HepG2 (cell line): Measurements from ENCODE around the gene INHBB. TPM values are rescaled to one million over a fixed set of nuclear protein-coding genes. Genes with fewer than 3 reads are reported as not detected.
A peak's percentile ranks its signal among the peaks of the same experiment; 100 is the strongest.

Source experiments
- ARNTL ChIP-seq: sonication (generic); formaldehyde crosslinking; IDR thresholded peaks from 2 replicates; pipeline ENCODE4 v1.4.0; 2020; ENCODE audit warnings: mild to moderate bottlenecking, missing genetic modification reagents
- ASH2L ChIP-seq: fragments of 300-600, 200-600 bp; sonication (generic); IDR thresholded peaks from 2 replicates; pipeline ENCODE4 v1.7.0; 2017; ENCODE audit warnings: low read depth, mild to moderate bottlenecking, moderate library complexity, mixed read lengths, low read length; ENCODE audit not compliant: insufficient read length
- ATAD3A ChIP-seq: sonication (generic); formaldehyde crosslinking; IDR thresholded peaks from 2 replicates; pipeline ENCODE4 v1.4.0; 2020; ENCODE audit warnings: missing genetic modification reagents
- BHLHE40 ChIP-seq: IDR thresholded peaks from 2 replicates; pipeline ENCODE4 v1.6.1; 2011; ENCODE audit warnings: low read length, improper control_type of control experiment
- FOXK1 ChIP-seq: sonication (generic); formaldehyde crosslinking; IDR thresholded peaks from 2 replicates; pipeline ENCODE4 v1.4.0; 2020; ENCODE audit warnings: low read depth, missing genetic modification reagents, borderline replicate concordance
- HDAC2 ChIP-seq: sonication (generic); formaldehyde crosslinking; IDR thresholded peaks from 2 replicates; pipeline ENCODE4 v1.4.0; 2020; ENCODE audit warnings: missing genetic modification reagents
- HDAC6 ChIP-seq: fragments of 200-600 bp; sonication (generic); IDR thresholded peaks from 2 replicates; pipeline ENCODE4 v1.7.0; 2017; ENCODE audit warnings: mild to moderate bottlenecking, antibody characterized with exemption, low read length, low read depth
- MED8 ChIP-seq: sonication (generic); formaldehyde crosslinking; IDR thresholded peaks from 2 replicates; pipeline ENCODE4 v1.8.1; 2023; ENCODE audit warnings: mild to moderate bottlenecking, missing genetic modification reagents; ENCODE audit not compliant: insufficient replicate concordance
- NFE2L2 ChIP-seq: fragments of 150-350 bp; IDR thresholded peaks from 2 replicates; pipeline ENCODE4 v1.6.1; 2014; ENCODE audit warnings: low read length
- POGZ ChIP-seq: sonication (generic); formaldehyde crosslinking; IDR thresholded peaks from 2 replicates; pipeline ENCODE4 v1.4.0; 2020; ENCODE audit warnings: mild to moderate bottlenecking, missing genetic modification reagents
- RFX1 ChIP-seq: fragments of 450-650 bp; IDR thresholded peaks from 2 replicates; pipeline ENCODE4 v1.6.1; 2017
- SMAD3 ChIP-seq: sonication (generic); formaldehyde crosslinking; IDR thresholded peaks from 2 replicates; pipeline ENCODE4 v1.4.0; 2020; ENCODE audit warnings: missing genetic modification reagents
- SMARCC2 ChIP-seq: fragments of 450-650 bp; IDR thresholded peaks from 2 replicates; pipeline ENCODE4 v1.6.1; 2017; ENCODE audit warnings: antibody characterized with exemption, mild to moderate bottlenecking
- SRSF9 ChIP-seq: fragments of 200-400 bp; formaldehyde crosslinking; IDR thresholded peaks from 2 replicates; pipeline ENCODE4 v1.6.1; 2018; ENCODE audit warnings: borderline replicate concordance, mild to moderate bottlenecking, low read depth, low read length; ENCODE audit not compliant: insufficient read depth, poor library complexity, severe bottlenecking
- YEATS2 ChIP-seq: sonication (generic); formaldehyde crosslinking; IDR thresholded peaks from 2 replicates; pipeline ENCODE4 v1.4.0; 2020; ENCODE audit warnings: missing genetic modification reagents, borderline replicate concordance
- ZNF225 ChIP-seq: sonication (generic); formaldehyde crosslinking; IDR thresholded peaks from 2 replicates; pipeline ENCODE4 v1.4.0; 2020; ENCODE audit warnings: mild to moderate bottlenecking, missing genetic modification reagents
- ZNF24 ChIP-seq: fragments of 450-650 bp; IDR thresholded peaks from 2 replicates; pipeline ENCODE4 v1.6.1; 2017; ENCODE audit warnings: antibody characterized with exemption, mild to moderate bottlenecking
- ZNF33A ChIP-seq: sonication (generic); formaldehyde crosslinking; IDR thresholded peaks from 2 replicates; pipeline ENCODE4 v1.5.1; 2020; ENCODE audit warnings: missing genetic modification reagents, mild to moderate bottlenecking, moderate library complexity, borderline replicate concordance
- ZNF343 ChIP-seq: sonication (generic); formaldehyde crosslinking; IDR thresholded peaks from 2 replicates; pipeline ENCODE4 v1.4.0; 2020; ENCODE audit warnings: mild to moderate bottlenecking, missing genetic modification reagents
- ZNF383 ChIP-seq: sonication (generic); formaldehyde crosslinking; IDR thresholded peaks from 2 replicates; pipeline ENCODE4 v1.4.0; 2020; ENCODE audit warnings: missing genetic modification reagents, mild to moderate bottlenecking, borderline replicate concordance
- ZNF510 ChIP-seq: sonication (generic); formaldehyde crosslinking; IDR thresholded peaks from 2 replicates; pipeline ENCODE4 v1.4.0; 2020; ENCODE audit warnings: low read depth, mild to moderate bottlenecking, missing genetic modification reagents
- ZNF605 ChIP-seq: sonication (generic); formaldehyde crosslinking; IDR thresholded peaks from 2 replicates; pipeline ENCODE4 v1.8.0; 2022; ENCODE audit warnings: mild to moderate bottlenecking, missing genetic modification reagents
- ZNF644 ChIP-seq: IDR thresholded peaks from 2 replicates; pipeline ENCODE4 v1.6.1; 2016; ENCODE audit warnings: low read depth
- ZNF772 ChIP-seq: sonication (generic); formaldehyde crosslinking; IDR thresholded peaks from 2 replicates; pipeline ENCODE4 v1.5.0; 2020; ENCODE audit warnings: mild to moderate bottlenecking, missing genetic modification reagents
- ZSCAN21 ChIP-seq: sonication (generic); formaldehyde crosslinking; IDR thresholded peaks from 2 replicates; pipeline ENCODE4 v1.8.0; 2022; ENCODE audit warnings: mild to moderate bottlenecking, missing genetic modification reagents, moderate library complexity, borderline replicate concordance
- ZSCAN29 ChIP-seq: sonication (generic); formaldehyde crosslinking; conservative IDR thresholded peaks from 2 replicates; pipeline ENCODE4 v1.4.0; 2020; ENCODE audit warnings: mild to moderate bottlenecking, missing genetic modification reagents
- polyA plus RNA-seq, 8 experiments: library from polyadenylated mRNA; depleted of rRNA in 3 of 8; stranded (reverse) in 7 of 8; unstranded in 1 of 8; fragments of >200 nt; fragmentation: Illumina TruSeq in 4 of 8; extraction: Trizol in 4 of 8; gene quantifications; 2 replicates each; pipeline versions ENCODE4 v1.2.1 to v1.2.3, GENCODE V29; 2011 to 2016; ENCODE audit warnings: low read depth in 4 of 8, missing spikeins in 1 of 8, mixed read lengths in 1 of 8; ENCODE audit not compliant: insufficient read depth in 1 of 8
- total RNA-seq, 5 experiments: library from RNA; depleted of rRNA; stranded (reverse); fragments of >200 nt; fragmentation: Illumina TruSeq; extraction: Trizol; gene quantifications; 2 replicates each; pipeline ENCODE4 v1.2.3, GENCODE V29; 2016; ENCODE audit warnings: low read depth in 1 of 5
- TF ChIP-seq, protein P1 (sequence below): sonication (generic); IDR thresholded peaks from 2 replicates; pipeline ENCODE4 v1.6.1; 2016; ENCODE audit warnings: low read depth, borderline replicate concordance
- TF ChIP-seq, protein P2 (sequence below): sonication (generic); formaldehyde crosslinking; IDR thresholded peaks from 2 replicates; pipeline ENCODE4 v1.4.0; 2020; ENCODE audit warnings: missing genetic modification reagents
- TF ChIP-seq, protein P3 (sequence below): sonication (generic); formaldehyde crosslinking; IDR thresholded peaks from 2 replicates; pipeline ENCODE4 v1.5.0; 2020; ENCODE audit warnings: mild to moderate bottlenecking, missing genetic modification reagents, borderline replicate concordance

Gene INHBB
- total and polyA plus RNA-seq, 2 of the 13 experiments (the other 11 are each of a cell fraction or from before 2014, with no cell fraction given), result 0.20 to 1.7 TPM

DNA sequence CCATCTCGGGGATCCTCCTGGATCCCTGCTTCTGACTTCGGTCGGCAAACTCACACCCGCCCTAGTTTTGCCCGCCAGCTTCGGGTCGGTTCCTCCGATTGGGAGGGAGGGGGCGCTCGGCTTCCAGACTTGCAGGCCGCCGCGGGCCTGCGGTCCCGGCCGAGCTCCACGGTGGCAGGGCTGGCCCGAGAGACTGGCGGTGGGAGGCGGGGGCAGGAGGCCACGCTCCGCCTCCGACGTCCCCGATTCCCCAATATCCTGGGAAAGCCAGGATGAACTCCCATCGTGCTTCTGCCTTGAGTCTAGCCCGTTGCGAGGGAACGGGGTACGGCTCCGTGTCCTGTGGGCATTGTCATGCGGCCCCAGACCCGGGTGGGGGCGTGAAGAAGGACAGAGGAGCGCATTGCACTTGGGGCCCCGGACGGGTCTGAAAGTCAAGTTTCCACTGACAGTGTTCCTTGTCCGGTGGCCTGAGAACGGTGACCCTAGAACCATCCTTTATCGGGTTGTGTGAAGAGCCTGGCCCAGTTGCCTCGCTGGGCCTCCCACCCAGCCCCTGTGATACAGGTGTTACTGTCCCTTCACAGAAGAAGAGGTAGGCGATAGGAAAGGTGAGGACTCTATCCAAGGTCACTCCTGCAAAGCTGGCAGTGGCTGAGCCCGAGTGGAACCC is 2.4 kb upstream of the INHBB start (continued):
- no peak for TF ChIP-seq SRSF9
- no peak for TF ChIP-seq ZSCAN29 (CRISPR knock-in tag)
- no peak for TF ChIP-seq HDAC6
- no peak for TF ChIP-seq ASH2L
- TF ChIP-seq, protein P1, sequence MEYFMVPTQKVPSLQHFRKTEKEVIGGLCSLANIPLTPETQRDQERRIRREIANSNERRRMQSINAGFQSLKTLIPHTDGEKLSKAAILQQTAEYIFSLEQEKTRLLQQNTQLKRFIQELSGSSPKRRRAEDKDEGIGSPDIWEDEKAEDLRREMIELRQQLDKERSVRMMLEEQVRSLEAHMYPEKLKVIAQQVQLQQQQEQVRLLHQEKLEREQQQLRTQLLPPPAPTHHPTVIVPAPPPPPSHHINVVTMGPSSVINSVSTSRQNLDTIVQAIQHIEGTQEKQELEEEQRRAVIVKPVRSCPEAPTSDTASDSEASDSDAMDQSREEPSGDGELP, result no peak
- TF ChIP-seq, protein P2, sequence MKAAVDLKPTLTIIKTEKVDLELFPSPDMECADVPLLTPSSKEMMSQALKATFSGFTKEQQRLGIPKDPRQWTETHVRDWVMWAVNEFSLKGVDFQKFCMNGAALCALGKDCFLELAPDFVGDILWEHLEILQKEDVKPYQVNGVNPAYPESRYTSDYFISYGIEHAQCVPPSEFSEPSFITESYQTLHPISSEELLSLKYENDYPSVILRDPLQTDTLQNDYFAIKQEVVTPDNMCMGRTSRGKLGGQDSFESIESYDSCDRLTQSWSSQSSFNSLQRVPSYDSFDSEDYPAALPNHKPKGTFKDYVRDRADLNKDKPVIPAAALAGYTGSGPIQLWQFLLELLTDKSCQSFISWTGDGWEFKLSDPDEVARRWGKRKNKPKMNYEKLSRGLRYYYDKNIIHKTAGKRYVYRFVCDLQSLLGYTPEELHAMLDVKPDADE (CRISPR knock-in tag), result no peak
- TF ChIP-seq ZNF33A (CRISPR knock-in tag), result no peak
- TF ChIP-seq FOXK1, result no peak
- no peak for TF ChIP-seq ATAD3A (CRISPR knock-in tag)
- TF ChIP-seq, protein P3, sequence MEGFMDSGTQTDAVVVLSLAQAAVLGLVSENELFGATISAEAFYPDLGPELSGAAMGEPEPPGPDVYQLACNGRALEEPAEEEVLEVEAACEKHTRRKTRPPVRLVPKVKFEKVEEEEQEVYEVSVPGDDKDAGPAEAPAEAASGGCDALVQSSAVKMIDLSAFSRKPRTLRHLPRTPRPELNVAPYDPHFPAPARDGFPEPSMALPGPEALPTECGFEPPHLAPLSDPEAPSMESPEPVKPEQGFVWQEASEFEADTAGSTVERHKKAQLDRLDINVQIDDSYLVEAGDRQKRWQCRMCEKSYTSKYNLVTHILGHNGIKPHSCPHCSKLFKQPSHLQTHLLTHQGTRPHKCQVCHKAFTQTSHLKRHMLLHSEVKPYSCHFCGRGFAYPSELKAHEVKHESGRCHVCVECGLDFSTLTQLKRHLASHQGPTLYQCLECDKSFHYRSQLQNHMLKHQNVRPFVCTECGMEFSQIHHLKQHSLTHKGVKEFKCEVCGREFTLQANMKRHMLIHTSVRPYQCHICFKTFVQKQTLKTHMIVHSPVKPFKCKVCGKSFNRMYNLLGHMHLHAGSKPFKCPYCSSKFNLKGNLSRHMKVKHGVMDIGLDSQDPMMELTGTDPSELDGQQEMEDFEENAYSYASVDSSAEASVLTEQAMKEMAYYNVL (CRISPR knock-in tag), result peak; percentile 70; the same call in 1 of the 2 replicates
- no peak for TF ChIP-seq NFE2L2
- TF ChIP-seq YEATS2 (CRISPR knock-in tag), result 0 out of 2 replicates have a peak, but pooled peaks have one; percentile 36
- TF ChIP-seq ARNTL, result no peak
- no peak; the same call in 1 of the 2 replicates for TF ChIP-seq ZNF605 (CRISPR knock-in tag)
- TF ChIP-seq BHLHE40, result peak; percentile 45; the same call in 1 of the 2 replicates
- TF ChIP-seq ZNF644 (CRISPR knock-in tag), result no peak
- 0 out of 2 replicates have a peak, but pooled peaks have one; percentile 10 for TF ChIP-seq ZNF225 (CRISPR knock-in tag)
- TF ChIP-seq POGZ, result 0 out of 2 replicates have a peak, but pooled peaks have one; percentile 45
- no peak for TF ChIP-seq ZNF343 (CRISPR knock-in tag)
- TF ChIP-seq SMARCC2, result no peak
- TF ChIP-seq RFX1, result no peak
- TF ChIP-seq ZNF24, result no peak
- peak; percentile 46; the same call in 1 of the 2 replicates for TF ChIP-seq HDAC2 (CRISPR knock-in tag)
- no peak for TF ChIP-seq ZNF772
- no peak for TF ChIP-seq ZNF510 (CRISPR knock-in tag)
- TF ChIP-seq SMAD3, result no peak
- no peak for TF ChIP-seq ZNF383 (CRISPR knock-in tag)
- no peak for TF ChIP-seq MED8 (CRISPR knock-in tag)
- no peak; the same call in 1 of the 2 replicates for TF ChIP-seq ZSCAN21
